Kidney epithelial cell (primary cell): ENCODE data around the gene C12orf42. TPM values are rescaled to one million over a fixed set of nuclear protein-coding genes. Genes with fewer than 3 reads are reported as not detected.

Source experiments
- DNase-seq: peaks from one replicate; pipeline ENCODE4 v3.0.0-alpha.2; 2010; ENCODE audit warnings: low read depth
- H3K27me3 ChIP-seq: 2 replicates; pipeline ENCODE4 v1.6.0; 2011; ENCODE audit warnings: low read length; ENCODE audit not compliant: control insufficient read depth, insufficient read depth
- H3K36me3 ChIP-seq: 2 replicates; pipeline ENCODE4 v1.5.1; 2011; ENCODE audit warnings: low read length; ENCODE audit not compliant: control insufficient read depth, insufficient read depth
- H3K4me3 ChIP-seq: 2 replicates; pipeline ENCODE4 v1.5.1; 2011; ENCODE audit warnings: low read depth, mild to moderate bottlenecking, control low read depth, low read length
- CTCF ChIP-seq: IDR thresholded peaks from 2 replicates; pipeline ENCODE4 v1.5.1; 2011; ENCODE audit warnings: mild to moderate bottlenecking, moderate library complexity, low read length, control low read depth, inconsistent platforms; ENCODE audit not compliant: insufficient read depth, poor library complexity, severe bottlenecking
- total RNA-seq: library from RNA; depleted of rRNA; stranded (reverse); fragments of >200 nt; gene quantifications from 2 replicates; pipeline ENCODE4 v1.2.3, GENCODE V29; 2015

Gene C12orf42
- total RNA-seq, 1 donor from 2014 or later = not detected

DNA sequence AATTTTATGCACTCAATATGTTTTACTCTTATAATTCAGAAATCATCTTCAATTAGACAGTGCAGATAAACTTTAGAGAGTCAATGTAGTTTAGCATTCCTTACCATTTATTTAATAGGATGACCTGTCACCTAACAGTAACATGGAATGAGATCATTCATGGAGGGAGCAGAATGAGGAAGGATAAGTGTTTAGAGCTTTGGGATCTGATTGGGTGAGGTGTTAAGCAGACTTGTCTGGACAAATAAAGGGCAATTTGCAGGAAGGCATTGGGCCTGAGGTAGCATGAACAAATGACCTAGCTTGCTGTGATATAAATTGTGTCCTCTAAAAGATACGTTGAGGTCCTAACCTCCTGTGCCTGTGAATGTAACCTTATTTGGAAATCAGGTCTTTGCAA is 187.4 kb downstream of the C12orf42 start:
- no peak for DNase-seq
- no peak for TF ChIP-seq CTCF
- H3K27me3 ChIP-seq = no peaks in the 10 kb centered on the region
- no peak overlapping the region for H3K4me3 ChIP-seq
- H3K36me3 ChIP-seq = no peaks in the 10 kb centered on the region

DNA sequence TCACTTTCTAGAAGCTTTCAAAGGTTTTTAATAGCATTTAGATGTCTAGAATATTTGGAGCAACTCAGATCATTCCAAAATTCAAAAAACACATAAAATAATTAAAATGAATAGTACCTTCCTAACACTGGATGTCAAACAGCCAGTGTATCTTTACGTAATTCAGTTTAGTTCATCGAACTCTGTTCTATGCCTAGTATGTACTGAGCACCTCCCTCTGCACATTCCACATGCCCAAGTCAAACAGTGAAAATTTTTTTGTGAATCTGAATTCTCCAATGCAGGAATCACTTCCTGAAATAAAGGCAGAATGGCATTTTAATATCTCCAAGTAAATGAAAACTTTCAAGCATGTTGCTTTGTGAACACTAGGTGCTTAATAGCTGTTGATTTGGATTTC is 192.3 kb downstream of the C12orf42 start:
- DNase-seq = no peak
- peaks cover 9% of the 10 kb centered on the region for H3K27me3 ChIP-seq
- H3K36me3 ChIP-seq = no peaks in the 10 kb centered on the region
- TF ChIP-seq CTCF = no peak
- H3K4me3 ChIP-seq = no peak overlapping the region

DNA sequence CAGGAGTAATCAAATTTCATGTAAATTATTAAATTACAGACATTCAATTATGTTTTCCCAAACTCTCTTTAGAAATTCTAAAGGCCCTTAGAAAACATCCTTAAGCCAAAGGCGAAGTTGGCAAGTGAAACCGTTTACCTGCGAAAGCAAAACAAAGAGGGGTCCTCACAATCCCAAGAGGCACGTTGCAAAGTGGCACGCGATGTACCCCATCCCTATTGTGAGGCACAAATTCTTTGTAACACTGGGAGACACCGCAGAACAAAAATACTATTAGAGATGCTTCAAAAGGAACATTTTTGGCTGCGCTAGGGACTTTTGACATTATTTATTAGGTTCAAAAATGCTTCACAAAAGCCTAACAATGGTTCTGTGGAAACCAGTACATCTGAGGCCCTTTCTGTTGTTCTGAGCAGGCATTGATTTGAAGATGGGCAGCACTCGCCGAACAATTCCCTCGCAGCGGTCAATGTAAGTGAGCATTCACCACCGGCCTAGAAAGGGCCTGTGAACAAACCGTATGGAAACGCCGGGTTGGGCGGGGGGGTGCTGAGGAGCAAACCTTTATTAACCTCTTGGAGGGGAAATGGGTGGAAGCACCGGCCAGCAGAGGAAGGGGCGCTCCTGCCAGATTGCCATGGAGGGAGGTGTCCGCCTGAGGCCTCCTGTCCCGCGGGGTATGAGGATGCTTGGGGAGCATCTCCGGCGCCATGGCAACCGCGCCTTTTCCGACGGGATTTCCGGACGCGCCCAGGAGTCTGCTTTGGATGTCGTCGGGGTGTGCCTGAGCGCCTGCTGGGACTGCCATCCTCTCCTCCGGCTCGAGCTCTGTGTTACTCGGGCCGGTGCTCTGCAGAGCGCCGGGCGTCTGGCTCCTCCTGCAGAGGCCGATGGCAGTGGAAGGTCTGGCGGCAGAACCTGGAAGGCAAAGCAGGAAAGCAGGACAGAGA is 193.9 kb downstream of the C12orf42 start:
- Histone ChIP-seq H3K27me3 (peaks cover 9% of the 10 kb centered on the region), H3K36me3 (no peaks in the 10 kb centered on the region), H3K4me3 (no peak overlapping the region)
- no peak for TF ChIP-seq CTCF
- DNase-seq = no peak

DNA sequence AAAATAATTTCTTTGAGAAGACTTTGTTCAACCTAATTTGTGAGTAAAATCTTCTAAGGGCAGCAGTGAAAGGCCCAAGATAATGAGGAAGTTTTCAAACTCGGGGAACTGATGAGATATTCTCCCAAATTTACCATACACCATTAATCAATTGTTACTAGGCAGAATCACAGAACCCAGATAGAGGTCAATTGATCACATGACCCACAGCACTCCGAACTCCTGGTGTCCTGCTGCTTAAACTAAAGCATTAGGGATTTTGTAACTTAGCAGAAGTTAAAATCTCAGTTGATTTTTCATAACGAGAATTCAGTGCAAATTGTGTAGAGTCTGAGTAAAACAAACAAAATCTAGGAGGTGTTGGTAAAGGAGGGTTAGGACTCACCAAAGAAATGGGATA is 207.8 kb downstream of the C12orf42 start:
- Histone ChIP-seq H3K36me3 (no peaks in the 10 kb centered on the region), H3K27me3 (no peaks in the 10 kb centered on the region), H3K4me3 (no peak overlapping the region)
- TF ChIP-seq CTCF = no peak
- DNase-seq = no peak

DNA sequence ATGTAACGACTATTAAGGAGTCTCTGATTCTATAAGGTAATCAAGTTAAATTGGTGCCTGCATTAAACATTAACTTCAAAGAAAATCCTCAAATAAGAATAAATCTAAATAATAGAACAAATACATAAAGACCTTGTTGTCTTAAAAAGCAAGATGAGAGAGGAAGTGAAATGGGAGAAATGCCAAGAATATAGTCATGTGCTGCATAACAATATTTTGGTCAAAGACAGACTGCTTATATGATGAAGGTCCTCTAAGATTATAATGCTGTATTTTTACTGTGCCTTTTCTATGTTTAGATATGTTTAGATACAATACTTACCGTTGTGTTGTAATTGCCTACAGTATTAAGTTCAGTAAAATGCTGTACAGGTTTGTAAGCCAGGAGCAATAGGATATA is 213.6 kb downstream of the C12orf42 start:
- DNase-seq = no peak
- H3K27me3 ChIP-seq = no peaks in the 10 kb centered on the region
- H3K36me3 ChIP-seq = no peaks in the 10 kb centered on the region
- no peak overlapping the region for H3K4me3 ChIP-seq
- no peak for TF ChIP-seq CTCF
